Stimulated activated CD4-positive, alpha-beta T cell treated with anti-CD3 and anti-CD28 coated beads, Interleukin-1b, Interleukin-23, amount 100 ng/mL, for 24 hours (primary cell): ENCODE data around the gene IL6R.

Source experiments
- DNase-seq, 4 experiments: peaks; one replicate each; pipeline ENCODE4 v3.0.0-alpha.2; 2020; ENCODE audit warnings: low read depth in 4 of 4, low spot score in 1 of 4

Gene IL6R

GRCh38 chr1:154503898-154504297 lies 98.8 kb downstream of the IL6R start:
- DNase-seq: no peak

DNA sequence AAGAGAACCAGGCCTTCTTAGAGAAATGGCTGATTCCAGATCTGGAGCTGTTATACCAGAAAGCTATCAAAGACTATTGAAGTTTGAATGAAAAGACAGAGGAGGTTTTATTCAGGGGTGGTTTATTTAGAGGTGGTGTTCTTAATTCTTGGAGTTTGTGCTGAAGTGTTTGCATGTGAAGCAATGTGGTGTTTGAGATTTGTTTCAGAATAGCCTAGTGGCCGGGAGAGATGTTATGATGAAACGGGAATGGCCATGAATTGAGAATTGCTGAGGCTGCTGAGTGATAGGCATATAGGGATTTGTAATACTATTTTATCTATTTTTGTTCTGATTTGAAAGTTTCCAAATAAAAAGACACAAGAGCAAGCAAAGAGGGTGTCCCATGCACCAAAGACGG lies 107.6 kb downstream of the IL6R start:
- DNase-seq: no peak

DNA sequence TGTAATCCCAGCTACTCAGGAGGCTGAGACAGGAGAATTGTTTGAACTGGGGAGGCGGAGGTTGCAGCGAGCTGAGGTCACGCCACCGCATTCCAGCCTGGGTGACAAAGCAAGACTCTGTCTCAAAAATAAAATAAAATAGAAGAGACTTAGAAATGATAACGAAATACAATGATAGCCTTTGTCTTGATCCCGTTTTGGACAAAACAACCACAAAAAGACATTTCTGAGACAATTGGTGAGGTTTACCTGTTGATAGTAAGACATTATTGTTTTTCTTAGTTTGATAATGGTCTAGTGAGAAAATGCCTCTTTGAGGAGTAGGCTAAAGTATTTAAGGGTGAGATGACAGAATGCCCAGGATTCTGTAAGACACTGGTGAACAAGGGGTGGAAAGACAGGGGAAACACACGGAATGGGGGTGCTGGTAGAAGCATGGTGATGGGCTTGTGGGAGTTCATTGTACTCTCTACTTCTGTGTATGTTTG lies 109.0 kb downstream of the IL6R start:
- no peak for DNase-seq

GRCh38 chr1:154517661-154518060 lies 112.5 kb downstream of the IL6R start:
- no peak for DNase-seq
